DMS53 treated with DMSO at 0.1 percent for 48 hours (cell line): ENCODE data around the gene USP37.
"Not testable (repeated sequence)": the region's sequence is repeated elsewhere in the genome, so short reads cannot be mapped to it uniquely, and the experiment has no call there.

Source experiments
- DNase-seq: peaks from one replicate; lab custom pipeline; 2025; ENCODE audit not compliant: unreplicated experiment; lab: John Stamatoyannopoulos, UW

USP37 gene

GRCh38 chr2:218554225-218554624 lies 13.9 kb downstream of the USP37 start:
- DNase-seq, result not testable (repeated sequence)

GRCh38 chr2:218547978-218548377 lies 20.2 kb downstream of the USP37 start:
- DNase-seq, result no peak

- no peak for DNase-seq
Measured at GRCh38 chr2:218547511-218547910, 20.6 kb downstream of the USP37 start.

- DNase-seq, result no peak
Measured at GRCh38 chr2:218546012-218546411, 22.1 kb downstream of the USP37 start.

- no peak for DNase-seq
Measured at GRCh38 chr2:218540015-218540414, 28.1 kb downstream of the USP37 start.

GRCh38 chr2:218536804-218537494 lies 31.2 kb downstream of the USP37 start:
- DNase-seq, result no peak

- no peak for DNase-seq
Measured at GRCh38 chr2:218529990-218530389, 38.2 kb downstream of the USP37 start.

- DNase-seq, result not testable (repeated sequence)
Measured at GRCh38 chr2:218528409-218528808, 39.7 kb downstream of the USP37 start.

GRCh38 chr2:218523651-218524050 lies 44.5 kb downstream of the USP37 start:
- DNase-seq, result no peak

GRCh38 chr2:218518876-218519275 lies 49.3 kb downstream of the USP37 start:
- DNase-seq, result no peak

- no peak for DNase-seq
Measured at GRCh38 chr2:218517434-218518206, 50.5 kb downstream of the USP37 start.

GRCh38 chr2:218516614-218517013 lies 51.5 kb downstream of the USP37 start:
- no peak for DNase-seq

- DNase-seq, result no peak
Measured at GRCh38 chr2:218513676-218514075, 54.5 kb downstream of the USP37 start.

GRCh38 chr2:218508299-218508698 lies 59.9 kb downstream of the USP37 start:
- no peak for DNase-seq

- no peak for DNase-seq
Measured at GRCh38 chr2:218505754-218506371, 62.3 kb downstream of the USP37 start.

GRCh38 chr2:218501665-218502064 lies 66.5 kb downstream of the USP37 start:
- DNase-seq, result no peak

- no peak for DNase-seq
Measured at GRCh38 chr2:218500501-218501060, 67.6 kb downstream of the USP37 start.

GRCh38 chr2:218485986-218486667 lies 82.0 kb downstream of the USP37 start:
- no peak for DNase-seq

- no peak for DNase-seq
Measured at GRCh38 chr2:218482651-218483050, 85.5 kb downstream of the USP37 start.

GRCh38 chr2:218479595-218479994 lies 88.6 kb downstream of the USP37 start:
- DNase-seq, result no peak

GRCh38 chr2:218478544-218478943 lies 89.6 kb downstream of the USP37 start:
- no peak for DNase-seq
